Measurements from ENCODE around the gene HNRNPF.
"Not testable (repeated sequence)": the region's sequence is repeated elsewhere in the genome, so short reads cannot be mapped to it uniquely, and the experiment has no call there.

Gene HNRNPF, protein sequence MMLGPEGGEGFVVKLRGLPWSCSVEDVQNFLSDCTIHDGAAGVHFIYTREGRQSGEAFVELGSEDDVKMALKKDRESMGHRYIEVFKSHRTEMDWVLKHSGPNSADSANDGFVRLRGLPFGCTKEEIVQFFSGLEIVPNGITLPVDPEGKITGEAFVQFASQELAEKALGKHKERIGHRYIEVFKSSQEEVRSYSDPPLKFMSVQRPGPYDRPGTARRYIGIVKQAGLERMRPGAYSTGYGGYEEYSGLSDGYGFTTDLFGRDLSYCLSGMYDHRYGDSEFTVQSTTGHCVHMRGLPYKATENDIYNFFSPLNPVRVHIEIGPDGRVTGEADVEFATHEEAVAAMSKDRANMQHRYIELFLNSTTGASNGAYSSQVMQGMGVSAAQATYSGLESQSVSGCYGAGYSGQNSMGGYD

DNA sequence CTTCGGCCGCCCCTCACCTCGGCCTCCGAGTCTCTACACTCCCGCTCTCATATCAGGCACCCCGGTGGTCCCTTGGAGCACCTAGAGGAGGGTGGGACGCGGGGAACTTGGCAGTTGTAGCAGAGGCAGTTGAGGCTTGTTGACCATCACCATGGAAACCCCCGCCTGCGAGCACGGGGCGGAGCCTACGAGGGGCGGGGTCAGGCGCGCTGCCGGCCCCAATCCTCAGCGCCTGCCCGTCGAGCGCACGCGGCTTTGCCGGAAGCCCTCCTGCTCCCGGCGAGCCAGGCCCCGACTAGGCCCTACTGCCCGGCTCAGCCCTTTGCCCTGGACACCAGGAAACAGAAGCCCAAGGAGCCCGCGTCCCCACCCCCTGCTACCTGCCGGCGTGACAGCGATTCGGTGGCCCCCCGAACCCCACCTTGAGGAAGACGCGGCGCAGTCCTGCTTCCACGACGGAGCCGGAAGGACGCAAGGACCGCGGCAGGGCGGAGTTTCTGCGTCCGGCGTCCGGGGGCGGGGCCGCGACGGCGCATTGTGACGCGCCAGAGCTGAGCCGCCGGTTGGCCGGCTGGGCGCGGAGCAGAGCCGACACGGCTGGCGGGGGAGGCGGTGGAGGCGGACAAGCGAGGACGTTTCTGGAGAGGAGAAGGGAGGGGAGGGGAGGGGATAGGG lies at the start of gene HNRNPF:
Gene HNRNPF, minus strand, starts transcription at position 477 of the 675 bp plus-strand sequence. CDS start 21,302 bp downstream, outside the sequence.
- DNase-seq, result peak; percentile 97

DNA sequence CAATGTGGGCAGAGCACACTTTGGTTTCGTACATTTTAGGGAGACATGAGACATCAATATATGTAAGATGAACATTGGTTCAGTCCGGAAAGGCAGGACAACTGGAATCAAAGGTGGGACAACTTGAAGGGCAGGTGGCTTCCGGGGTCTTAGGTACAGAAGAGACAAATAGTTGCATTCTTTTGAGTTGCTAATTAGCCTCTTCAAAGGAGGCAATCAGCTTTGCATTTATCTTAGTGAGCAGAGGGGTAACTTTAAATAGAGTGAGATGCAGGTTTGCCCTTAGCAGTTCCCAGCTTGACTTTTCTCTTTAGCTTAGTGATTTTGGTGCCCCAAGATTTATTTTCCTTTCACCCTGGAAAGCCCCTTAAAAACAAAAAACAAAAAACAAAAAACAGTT lies 49.2 kb upstream of the HNRNPF start:
- no peak for DNase-seq

DNA sequence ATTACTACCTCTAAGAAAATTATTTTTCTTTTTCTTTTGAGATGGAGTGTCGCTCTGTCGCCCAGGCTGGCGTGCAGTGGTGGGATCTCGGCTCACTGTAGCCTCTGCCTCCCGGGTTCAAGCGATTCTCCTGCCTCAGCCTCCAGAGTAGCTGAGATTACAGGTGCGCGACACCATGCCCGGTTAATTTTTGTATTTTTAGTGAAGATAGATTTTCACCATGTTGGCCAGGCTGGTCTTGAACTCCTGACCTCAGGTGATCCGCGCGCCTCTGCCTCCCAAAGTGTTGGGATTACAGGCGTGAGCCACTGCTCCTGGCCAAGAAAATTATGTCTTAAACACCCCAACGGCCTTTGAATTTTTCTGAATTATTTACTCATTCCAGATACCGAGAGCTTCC lies 47.6 kb upstream of the HNRNPF start:
- not testable (repeated sequence) for DNase-seq

DNA sequence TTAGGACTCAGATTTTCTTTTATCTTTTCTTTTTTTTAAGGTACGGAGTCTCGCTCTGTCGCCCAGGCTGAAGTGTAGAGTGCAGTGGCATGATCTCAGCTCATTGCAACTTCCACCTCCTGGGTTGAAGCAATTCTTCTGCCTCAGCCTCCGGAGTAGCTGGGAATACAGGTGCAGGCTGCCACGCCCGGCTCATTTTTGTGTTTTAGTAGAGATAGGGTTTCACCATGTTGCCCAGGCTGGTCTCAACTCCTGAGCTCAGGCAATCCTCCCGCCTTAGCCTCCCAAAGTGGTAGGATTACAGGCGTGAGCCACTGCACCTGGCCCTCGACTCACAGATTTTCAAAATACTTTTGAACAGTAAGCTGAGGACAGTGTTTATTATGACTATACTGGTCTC lies 45.0 kb upstream of the HNRNPF start:
- DNase-seq, result not testable (repeated sequence)

DNA sequence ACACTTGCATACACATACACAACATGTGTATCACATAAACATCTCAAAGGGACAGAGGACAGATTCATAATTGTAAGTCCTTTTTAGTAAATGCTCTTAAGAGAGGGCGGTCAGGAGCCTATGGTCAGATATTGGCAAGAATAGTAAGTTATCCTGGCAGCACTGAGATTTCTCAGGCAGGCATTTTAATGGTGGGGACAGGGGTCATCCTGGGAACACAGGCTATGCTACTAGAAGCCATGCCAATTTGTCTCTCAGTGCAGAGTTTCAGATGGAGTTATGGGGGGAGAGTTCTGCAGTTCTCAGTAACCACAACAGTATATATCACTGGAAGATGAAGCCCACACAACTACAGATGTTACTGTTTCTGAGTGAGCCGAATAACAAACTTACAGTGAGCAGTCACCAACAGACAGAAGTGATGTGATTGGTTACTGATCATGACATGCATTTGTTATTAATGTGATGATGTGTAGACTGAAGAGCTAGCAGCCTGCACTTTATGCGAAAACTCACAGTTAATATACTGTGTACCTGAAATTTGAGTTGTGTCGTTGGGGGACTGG lies 44.4 kb upstream of the HNRNPF start:
- peak; percentile 20 for DNase-seq

DNA sequence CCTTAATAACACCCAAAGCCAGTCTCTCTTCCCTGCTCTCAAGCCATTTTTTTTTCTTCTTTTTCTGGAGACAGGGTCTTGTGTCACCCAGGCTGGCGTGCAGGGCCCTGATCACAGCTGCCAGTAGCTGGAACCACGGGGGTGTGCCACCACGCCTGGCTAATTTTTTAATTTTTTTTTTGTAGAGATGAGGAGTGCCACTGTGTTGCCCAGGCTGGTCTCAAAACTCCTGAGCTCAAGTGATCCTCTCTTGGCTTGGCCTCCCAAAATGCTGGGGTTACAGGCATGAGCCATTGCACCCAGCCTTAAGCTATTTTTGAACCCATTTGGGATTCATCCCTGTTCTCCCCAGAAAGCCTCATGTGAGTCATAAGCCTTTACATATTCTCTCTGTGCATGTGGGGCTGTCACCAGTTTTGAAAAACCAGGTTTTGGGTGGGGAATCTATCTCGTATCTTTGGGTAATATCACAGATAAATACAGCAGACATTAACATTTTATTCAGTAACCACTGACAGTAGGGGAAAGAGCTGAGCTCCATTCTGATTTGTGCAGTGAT lies 43.4 kb upstream of the HNRNPF start:
- no peak for DNase-seq

DNA sequence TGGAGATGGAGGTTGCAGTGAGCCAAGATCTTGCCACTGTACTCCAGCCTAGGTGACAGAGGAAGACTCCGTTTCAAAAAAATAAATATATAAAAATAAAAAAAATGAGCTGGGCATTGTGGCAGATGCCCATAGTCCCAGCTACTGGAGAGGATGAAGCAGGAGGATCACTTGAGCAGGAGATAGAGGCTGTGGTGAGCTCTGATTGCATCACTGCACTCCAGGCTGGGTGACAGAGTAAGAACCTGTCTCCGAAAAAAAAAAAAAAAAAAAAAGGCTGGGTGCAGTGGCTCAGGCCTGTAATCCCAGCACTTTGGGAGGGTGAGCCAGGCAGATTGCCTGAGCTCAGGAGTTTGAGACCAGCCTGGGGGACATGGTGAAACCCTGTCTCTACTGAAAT lies 39.8 kb upstream of the HNRNPF start:
- no peak for DNase-seq

DNA sequence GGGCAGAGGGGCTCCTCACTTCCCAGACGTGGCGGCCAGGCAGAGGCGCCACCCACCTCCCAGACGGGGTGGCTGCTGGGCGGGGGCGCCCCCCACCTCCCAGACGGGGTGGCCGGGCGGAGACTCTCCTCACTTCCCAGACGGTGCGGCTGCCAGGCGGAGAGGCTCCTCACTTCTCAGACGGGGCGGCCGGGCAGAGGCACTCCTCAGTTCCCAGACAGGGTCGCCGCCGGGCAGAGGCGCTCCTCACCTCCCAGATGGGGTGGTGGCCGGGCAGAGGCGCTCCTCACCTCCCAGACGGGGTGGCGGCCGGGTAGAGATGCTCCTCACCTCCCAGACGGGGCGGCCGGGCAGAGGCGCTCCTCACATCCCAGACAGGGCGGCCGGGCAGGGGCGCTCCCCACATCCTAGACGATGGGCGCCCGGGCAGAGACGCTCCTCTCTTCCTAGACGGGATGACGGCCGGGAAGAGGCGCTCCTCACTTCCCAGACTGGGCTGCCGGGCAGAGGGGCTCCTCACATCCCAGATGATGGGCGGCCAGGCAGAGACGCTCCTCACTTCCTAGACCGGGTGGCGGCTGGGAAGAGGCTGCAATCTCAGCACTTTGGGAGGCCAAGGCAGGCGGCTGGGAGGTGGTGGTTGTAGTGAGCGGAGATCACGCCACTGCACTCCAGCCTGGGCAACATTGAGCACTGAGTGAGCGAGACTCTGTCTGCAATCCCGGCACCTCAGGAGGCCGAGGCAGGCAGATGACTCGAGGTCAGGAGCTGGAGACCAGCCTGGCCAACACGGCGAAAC lies 37.4 kb upstream of the HNRNPF start:
- not testable (repeated sequence) for DNase-seq

DNA sequence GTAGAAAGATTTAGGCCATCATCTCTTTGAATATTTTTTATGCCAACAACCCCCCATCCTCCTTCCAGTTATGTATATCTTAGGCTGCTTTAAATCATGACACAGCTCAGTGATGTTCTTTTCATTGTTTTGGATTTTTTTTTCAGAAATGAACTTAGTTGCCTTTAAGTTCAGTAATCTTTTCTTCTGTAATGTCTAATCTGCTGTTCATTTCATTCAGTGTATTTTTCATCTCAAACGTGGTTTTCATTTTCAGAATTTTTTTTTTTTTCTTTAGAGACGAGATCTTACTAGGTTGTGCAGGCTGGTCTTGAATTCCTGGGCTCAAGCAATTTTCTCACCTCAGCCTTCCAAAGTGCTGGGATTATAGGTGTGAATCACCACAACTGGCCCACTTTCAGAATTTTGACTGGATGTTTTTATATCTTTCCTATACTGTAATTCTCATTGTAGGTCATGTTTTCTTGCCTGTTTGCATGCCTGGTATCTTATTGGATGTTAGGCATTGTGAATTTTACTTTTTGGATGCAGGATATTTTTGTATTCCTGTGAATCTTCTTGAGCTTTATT lies 36.0 kb upstream of the HNRNPF start:
- DNase-seq, result no peak

DNA sequence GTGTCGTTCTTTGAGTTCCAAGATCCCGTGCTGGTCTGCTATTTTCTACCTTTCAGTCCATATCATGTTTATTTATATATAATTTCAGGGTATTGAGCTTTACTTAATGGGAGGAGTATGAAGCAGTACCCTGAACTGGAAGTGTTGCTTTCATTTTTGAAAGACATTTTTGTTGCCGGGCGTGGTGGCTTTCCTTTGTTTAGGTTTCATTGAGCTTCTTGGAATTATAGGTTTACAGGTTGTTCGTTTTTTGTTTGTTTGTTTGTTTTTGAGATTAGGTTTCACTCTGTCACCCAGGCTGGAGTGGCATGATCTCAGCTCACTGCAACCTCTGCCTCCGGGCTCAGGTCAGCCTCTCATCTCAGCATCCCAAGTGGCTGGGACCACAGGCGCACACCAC lies 35.3 kb upstream of the HNRNPF start:
- DNase-seq, result no peak

DNA sequence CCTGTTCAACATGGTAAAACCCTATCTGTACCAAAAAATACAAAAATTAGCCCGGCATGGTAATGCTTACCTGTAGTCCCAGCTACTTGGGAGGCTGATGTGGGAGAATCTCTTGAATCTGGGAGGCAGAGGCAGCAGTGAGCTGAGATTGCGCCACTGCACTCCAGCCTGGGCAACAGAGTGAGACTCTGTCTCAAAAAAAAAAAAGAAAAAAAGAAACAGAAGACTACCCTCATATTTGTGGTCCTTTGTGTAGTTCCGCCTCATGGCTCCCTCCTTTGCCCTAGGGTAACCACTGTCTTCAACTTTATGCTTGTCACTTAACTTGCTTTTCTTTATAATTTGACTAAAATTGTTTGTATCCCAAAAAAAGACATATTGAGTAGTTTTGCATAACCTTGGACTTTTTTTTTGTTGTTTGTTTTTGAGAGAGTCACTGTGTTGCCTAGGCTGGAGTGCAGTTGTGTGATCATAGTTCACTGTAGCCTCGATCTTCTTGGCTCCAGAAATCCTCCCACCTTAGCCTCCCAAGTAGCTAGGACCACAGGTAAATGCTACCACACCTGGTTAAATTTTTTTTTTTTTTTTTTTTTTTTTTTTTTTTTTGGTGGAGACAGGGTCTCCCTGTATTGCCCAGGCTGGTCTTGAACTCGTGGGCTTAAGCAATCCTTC lies 31.6 kb upstream of the HNRNPF start:
- DNase-seq, result no peak

DNA sequence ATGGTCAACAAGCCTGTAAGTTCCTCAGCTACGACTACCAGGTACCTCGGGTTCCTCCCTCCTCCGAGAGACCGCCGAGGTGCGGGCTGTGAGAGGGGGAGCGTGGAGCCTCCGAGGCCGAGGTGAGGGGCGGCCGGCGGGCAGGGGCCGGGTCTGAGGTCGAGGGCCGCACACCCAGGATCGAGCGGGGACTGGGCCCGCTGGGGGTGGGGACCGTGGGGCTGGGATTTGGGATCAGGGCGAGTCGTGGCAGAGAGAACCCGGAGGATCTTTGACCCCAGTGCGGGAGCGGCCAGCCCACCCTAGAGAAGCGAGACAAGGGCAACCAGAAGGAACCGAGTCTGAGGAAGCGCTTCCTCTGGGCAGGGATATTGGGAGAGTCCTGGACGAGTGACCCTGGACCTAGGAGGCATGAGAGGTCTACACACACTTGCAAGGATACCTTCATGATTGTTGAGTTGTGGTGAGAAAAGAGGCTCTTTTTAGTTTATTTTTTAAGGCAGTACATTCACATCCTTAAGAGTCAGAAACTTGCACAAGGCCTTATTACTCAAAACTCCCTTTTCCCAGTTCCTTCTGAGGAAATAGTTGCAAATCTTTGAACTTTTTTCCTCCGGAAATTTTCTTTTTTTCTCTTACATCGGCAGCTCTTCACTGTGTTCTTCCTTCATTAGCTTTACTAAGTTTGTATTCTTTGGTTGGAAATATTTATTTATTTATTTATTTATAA lies 28.3 kb upstream of the HNRNPF start:
- DNase-seq, result no peak

DNA sequence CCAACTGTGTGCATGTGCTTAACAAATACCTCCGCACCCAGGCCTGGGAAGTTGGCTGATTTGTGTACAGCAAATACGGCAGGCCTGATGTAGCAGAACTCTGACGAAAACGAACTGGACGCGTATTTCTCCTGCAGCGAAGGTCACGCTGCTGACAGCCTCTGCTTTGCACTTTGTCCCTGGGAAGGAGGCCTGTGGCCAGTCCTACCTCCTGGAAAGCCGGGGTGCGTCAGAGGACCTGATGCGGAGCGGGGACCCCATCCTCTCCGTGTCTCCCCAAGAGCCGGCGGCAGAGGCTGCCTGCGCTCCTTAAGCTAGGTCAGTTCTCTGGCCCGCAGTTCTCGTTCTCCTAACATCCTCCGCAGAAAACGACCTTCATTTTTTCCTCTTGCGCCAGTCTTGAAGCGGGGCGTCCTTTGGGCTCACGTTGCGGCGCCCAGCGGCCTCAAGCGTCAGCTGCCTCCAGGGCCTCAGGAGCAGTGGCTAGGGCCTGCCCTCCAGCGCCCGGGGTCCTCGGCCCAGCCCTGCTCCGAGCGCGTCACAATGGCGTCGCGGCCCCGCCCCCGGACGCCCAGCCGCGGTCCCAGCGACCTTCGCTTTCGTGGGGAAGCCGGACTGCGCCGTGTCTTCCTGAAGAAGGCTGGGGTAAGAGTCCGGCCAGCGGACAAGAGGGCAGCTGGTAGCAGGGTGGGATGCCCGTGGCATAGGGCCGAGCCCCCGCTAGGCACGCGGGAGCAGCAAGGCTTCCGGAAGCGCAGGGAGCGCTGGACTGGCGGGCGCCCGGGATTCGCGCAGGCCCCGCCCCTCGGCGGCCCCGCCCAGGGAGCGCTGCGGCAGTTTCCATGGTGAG lies 27.5 kb upstream of the HNRNPF start, which contains the start of gene ZNF487:
Gene ZNF487, plus strand, starts transcription at position 821 of the 850 bp plus-strand sequence. CDS start 38,703 bp downstream, outside the sequence.
- DNase-seq, result peak; percentile 93

DNA sequence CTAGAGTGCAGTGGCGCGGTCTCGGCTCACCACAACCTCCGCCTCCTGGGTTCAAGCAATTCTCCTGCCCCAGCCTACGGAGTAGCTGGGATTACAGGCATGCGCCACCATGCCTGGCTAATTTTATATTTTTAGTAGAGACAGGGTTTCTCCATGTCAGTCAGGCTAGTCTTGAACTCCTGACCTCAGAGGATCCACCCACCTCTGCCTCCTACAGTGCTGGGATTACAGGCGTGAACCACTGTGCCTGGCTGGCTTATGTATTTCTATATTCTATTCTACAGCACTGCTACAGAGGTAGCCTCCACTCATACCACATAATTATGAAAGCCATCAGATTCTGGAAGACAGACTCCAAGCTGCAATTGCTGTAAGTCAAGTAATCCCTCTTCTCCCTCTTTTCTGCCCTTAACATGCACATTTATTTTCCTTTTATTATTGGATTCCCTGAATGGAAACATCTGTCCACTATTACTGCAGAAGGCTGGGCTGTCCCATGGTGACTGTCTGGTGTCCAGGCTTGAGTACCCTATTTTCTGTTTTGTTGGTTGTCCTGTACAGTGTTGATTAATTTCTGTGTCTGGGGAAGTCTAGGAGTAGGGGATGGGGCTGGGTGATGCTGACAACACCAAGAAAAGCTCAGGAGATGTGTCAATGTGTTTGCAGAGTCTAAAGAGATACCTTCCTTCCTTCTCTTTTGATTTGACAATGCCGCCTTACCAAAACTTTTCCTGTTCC lies 22.1 kb upstream of the HNRNPF start:
- DNase-seq, result no peak

DNA sequence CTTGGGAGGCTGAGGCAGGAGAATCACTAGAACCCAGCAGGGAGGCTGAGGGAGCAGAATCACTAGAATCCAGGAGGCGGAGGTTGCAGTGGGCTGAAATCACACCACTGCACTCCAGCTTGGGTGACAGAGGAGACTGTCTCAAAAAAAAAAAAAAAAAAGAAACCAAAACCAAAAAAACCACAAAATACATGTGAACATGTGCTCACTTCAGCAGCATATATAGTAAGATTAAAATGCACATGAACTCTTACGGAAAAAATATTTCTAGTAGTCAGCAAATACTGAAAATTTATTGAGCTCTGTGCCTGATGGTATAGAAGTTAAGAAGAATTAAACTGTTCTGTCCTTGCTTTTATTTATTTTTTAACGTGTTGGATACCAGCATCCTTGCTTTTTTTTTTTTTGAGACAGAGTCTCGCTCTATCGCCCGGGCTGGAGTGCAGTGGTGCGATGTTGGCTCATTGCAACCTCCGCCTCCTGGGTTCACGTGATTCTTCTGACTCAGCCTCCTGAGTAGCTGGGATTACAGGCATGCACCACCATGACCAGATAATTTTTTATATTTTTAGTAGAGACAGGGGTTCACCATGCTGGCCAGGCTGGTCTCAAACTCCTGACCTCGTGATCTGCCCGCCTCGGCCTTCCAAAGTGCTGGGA lies 18.3 kb upstream of the HNRNPF start:
- peak; percentile 31 for DNase-seq

DNA sequence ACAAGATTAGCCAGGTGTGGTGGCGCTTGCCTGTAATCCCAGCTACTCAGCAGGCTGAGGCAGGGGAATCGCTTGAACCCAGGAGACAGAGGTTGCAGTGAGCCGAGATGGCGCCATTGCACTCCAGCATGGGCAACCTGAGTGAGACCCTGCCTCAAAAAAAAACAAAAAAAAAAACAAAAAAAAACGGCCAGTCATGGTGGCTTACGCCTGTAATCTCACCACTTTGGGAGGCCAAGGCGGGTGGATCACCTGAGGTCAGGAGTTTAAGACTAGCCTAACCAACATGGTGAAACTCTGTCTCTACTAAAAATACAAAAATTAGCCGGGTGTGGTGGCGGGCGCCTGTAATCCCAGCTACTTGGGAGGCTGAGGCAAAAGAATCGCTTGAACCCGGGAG lies 17.5 kb upstream of the HNRNPF start:
- DNase-seq, result not testable (repeated sequence)

DNA sequence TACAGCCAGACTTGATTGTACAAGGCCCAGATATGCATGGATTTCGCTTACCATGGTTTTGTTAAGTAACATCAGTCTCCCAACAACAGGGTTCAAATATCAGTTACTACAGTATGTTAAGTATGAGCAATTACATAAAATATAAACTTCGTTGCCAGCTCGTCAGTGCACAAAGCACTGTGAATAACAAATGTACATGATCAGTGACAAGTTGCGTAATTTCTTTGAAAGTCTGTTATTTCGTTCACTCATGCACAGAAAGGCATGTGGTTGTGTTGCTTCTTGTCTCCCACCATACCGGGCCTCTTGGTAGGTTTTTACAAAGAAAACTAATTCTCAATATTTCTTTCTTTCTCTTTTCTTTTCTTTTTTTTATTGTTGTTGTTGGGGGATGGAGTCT lies 15.4 kb upstream of the HNRNPF start:
- DNase-seq, result no peak

DNA sequence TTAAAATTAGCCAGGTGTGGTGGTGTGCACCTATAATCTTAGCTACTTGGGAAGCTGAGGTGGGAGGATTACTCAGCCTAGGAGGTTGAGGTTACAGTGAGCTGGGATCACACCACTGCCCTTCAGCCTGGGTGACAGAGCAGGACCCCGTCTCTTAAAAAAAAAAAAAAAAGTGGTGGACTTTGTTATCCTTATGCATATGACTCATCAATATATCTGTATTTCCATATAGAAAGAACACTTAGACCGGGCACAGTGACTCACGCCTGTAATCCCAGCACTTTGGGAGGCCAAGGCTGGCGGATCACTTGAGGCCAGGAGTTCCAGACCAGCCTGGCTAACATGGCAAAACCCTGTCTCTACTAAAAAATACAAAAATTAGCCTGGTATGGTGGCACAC lies 13.0 kb upstream of the HNRNPF start:
- not testable (repeated sequence) for DNase-seq

DNA sequence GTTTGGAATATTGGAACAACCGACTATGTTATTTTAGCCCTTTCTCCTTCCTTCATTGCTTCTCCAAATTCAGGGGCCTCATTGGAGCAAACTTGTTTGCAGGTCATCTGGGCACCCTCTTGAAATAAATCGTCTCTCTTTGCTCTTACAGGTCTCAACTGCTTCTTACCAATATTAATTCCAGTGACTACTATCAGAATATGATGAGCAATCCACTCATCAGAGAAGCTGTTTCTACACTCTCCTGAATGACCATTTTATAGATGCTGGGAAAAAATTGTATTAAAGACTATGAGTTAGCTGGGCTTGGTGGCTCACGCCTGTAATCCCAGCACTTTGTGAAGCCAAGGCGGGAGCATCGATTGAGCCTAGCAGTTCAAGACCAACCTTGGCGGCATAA lies 12.5 kb upstream of the HNRNPF start:
- no peak for DNase-seq

Measured in CD4-positive, alpha-beta T cell treated with Interleukin-17A for 1 hour (primary cell).